Esophagus squamous epithelium (tissue), 4 donors: ENCODE results near the gene SMAD3.

Experiments
- CTCF ChIP-seq, 6 experiments: fragments of 450-650 bp in 4 of 6; fragments of 200-600 bp in 2 of 6; sonication (generic) in 2 of 6; IDR thresholded peaks; one replicate each; pipeline ENCODE4 v1.5.1; 2016 to 2019; ENCODE audit warnings: antibody characterized with exemption in 6 of 6, mild to moderate bottlenecking in 4 of 6, moderate library complexity in 4 of 6
- POLR2A ChIP-seq, 4 donors: fragments of 450-650 bp; IDR thresholded peaks; one replicate each; pipeline ENCODE4 v1.6.1; 2017; ENCODE audit warnings: antibody characterized with exemption in 4 of 4, mild to moderate bottlenecking in 4 of 4, moderate library complexity in 3 of 4

- TF ChIP-seq CTCF (IDR thresholded peaks at IDR 0.05) (no peak), POLR2A (IDR thresholded peaks at IDR 0.05) (no peak)
Observed at GRCh38 chr15:67164811-67165253, 99.4 kb downstream of the SMAD3 start.
